ENCODE data around the gene EPO. TPM values are rescaled to one million over a fixed set of nuclear protein-coding genes. Genes with fewer than 3 reads are reported as not detected.
A peak's percentile ranks its signal among the peaks of the same experiment; 100 is the strongest.

The EPO gene
- total and polyA plus RNA-seq, 2 of the 8 experiments (the other 6 are each of a cell fraction or from before 2014, with no cell fraction given): 0.42 to 0.95 TPM

GRCh38 chr7:100694098-100694745 lies 26.0 kb upstream of the EPO start, which contains the start of gene GIGYF1:
TSS of gene GIGYF1 (minus strand) at chr7:100694250. CDS start at chr7:100688238, 6,012 bp downstream.
- CTCF ChIA-PET (ENCODE audit: partially characterized antibody): interaction anchor here (0.6 to 20.7 kb wide), 6 partner anchors 14 to 91 kb away, joined by 3 to 254 read pairs (median 52); partner anchors contain the start of genes MOSPD3, PCOLCE and POP7
- H2BK12ac ChIP-seq (ENCODE audit: low read depth, low read length): peak within 1 kb of the TSS; percentile 45
- H3K27ac ChIP-seq (ENCODE audit: low read depth, low read length): peak within 1 kb of the TSS; percentile 85
- peak within 1 kb of the TSS; percentile 19; the same call in 1 of the 2 replicates for H2BK15ac ChIP-seq (ENCODE audit: low read length)
- H3K56ac ChIP-seq (replicated peaks; ENCODE audit: insufficient read length, low read depth, low read length): peak within 1 kb of the TSS; percentile 28
- no peaks in the 10 kb centered on the region for H3K27me3 ChIP-seq (replicated peaks in 1 of 4; ENCODE audit: control insufficient read depth in 3 of 4, extremely low read depth in 1 of 4, insufficient read depth in 3 of 4, low read length in 3 of 4)
- H2BK5ac ChIP-seq (ENCODE audit: low read depth, low read length): peak within 1 kb of the TSS; percentile 83
- H4K5ac ChIP-seq (ENCODE audit: insufficient read length, low read depth, low read length): peak within 1 kb of the TSS; percentile 38
- peak within 1 kb of the TSS; percentile 87 for H3K18ac ChIP-seq (ENCODE audit: extremely low read depth, low read length)
- peak within 1 kb of the TSS; percentile 83 to 88 for H3K4me2 ChIP-seq (ENCODE audit: insufficient read depth in 1 of 2, low read depth in 2 of 2, low read length in 2 of 2)
- peak within 1 kb of the TSS; percentile 49 for H3K4ac ChIP-seq (replicated peaks; ENCODE audit: insufficient read length, low read depth, low read length)
- peak within 1 kb of the TSS; percentile 81 for H4K8ac ChIP-seq (ENCODE audit: extremely low read depth, insufficient read depth, low read length)
- peaks cover 0 to 4% (median 0%) of the 10 kb centered on the region in 4 experiments; a peak in 2 of 8 replicates for H3K36me3 ChIP-seq (ENCODE audit: control insufficient read depth in 2 of 4, insufficient read depth in 4 of 4, low read length in 3 of 4)
- peaks cover 20 to 25% of the 10 kb centered on the region in 2 experiments for H4K20me1 ChIP-seq (replicated peaks in 1 of 2; ENCODE audit: control insufficient read depth in 1 of 2, insufficient read depth in 2 of 2, low read length in 2 of 2)
- H3K14ac ChIP-seq (ENCODE audit: insufficient read length): no peak within 1 kb of the TSS
- no peak within 1 kb of the TSS for H2AFZ ChIP-seq (ENCODE audit: low read length)
- peaks cover 6 to 20% (median 12%) of the 10 kb centered on the region in 4 experiments for H3K4me1 ChIP-seq (replicated peaks in 1 of 4; ENCODE audit: control insufficient read depth in 3 of 4, insufficient read depth in 4 of 4, low read length in 3 of 4)
- DNase-seq (ENCODE audit: low read depth in 1 of 2, low spot score in 2 of 2) (peak in 1 of 2 experiments; percentile 77), FAIRE-seq (no peak)
- 0% methylated on average over 1 of the region's 102 CpGs; no CpG with 5 or more reads in 1 of the 2 experiments for WGBS, 2 experiments (ENCODE audit: extremely low coverage in 1 of 2, insufficient coverage in 1 of 2, insufficient read length in 1 of 2, insufficient replicate concordance in 2 of 2, low coverage in 1 of 2, low lambda C conversion rate in 2 of 2, missing lambda C conversion rate in 1 of 2)
- peak within 1 kb of the TSS; percentile 83 to 98 (median 90) for H3K9ac ChIP-seq (replicated peaks in 1 of 4; ENCODE audit: extremely low read depth in 1 of 4, low read depth in 3 of 4, low read length in 3 of 4)
- no peaks in the 10 kb centered on the region for H3K9me3 ChIP-seq (ENCODE audit: insufficient read depth in 2 of 2, low read depth in 1 of 2, low read length in 1 of 2)
- peaks cover 19 to 44% of the 10 kb centered on the region in 2 experiments for H3K79me2 ChIP-seq (ENCODE audit: control insufficient read depth in 1 of 2, insufficient read depth in 2 of 2, low read length in 2 of 2)
- H2BK20ac ChIP-seq (ENCODE audit: low read length): peak within 1 kb of the TSS; percentile 98; the same call in 1 of the 2 replicates
- peak within 1 kb of the TSS; percentile 76 for H4K91ac ChIP-seq (replicated peaks; ENCODE audit: insufficient read length, low read length)
- peaks cover 6% of the 10 kb centered on the region for H3K79me1 ChIP-seq (ENCODE audit: low read depth, low read length)
- peak within 1 kb of the TSS; percentile 66 for H2BK120ac ChIP-seq (replicated peaks; ENCODE audit: low read depth, low read length)
- no peak within 1 kb of the TSS for H3K23ac ChIP-seq (ENCODE audit: insufficient read length)
- POLR2A ChIA-PET (ENCODE audit: partially characterized antibody): interaction anchor here (1.0 to 14.3 kb wide), 7 partner anchors 11 to 89 kb away, joined by 3 to 257 read pairs (median 5); partner anchors contain the start of genes EPO, MOSPD3 and POP7
- H3K23me2 ChIP-seq (ENCODE audit: low read depth, low read length): peaks cover 15% of the 10 kb centered on the region
- peak within 1 kb of the TSS; percentile 98 for H2AK5ac ChIP-seq (ENCODE audit: low read depth, low read length)
- peak within 1 kb of the TSS; percentile 82 to 95 (median 90) for H3K4me3 ChIP-seq (ENCODE audit: extremely low read depth in 1 of 4, insufficient read depth in 2 of 4, low read depth in 3 of 4, low read length in 4 of 4)
- TF ChIP-seq CREB1 (IDR thresholded peaks at IDR 0.05): no peak
- TF ChIP-seq MAX (IDR thresholded peaks at IDR 0.05): peak; percentile 87
- TF ChIP-seq JUND (IDR thresholded peaks at IDR 0.05; ENCODE audit: low read length): no peak
- peak in 1 of 2 experiments; percentile 47; a peak in 1 of 3 replicates for TF ChIP-seq EP300 (IDR thresholded peaks at IDR 0.05; ENCODE audit: borderline replicate concordance in 1 of 2, low read depth in 2 of 2, low read length in 2 of 2)
- TF ChIP-seq ATF3 (IDR thresholded peaks at IDR 0.05; ENCODE audit: insufficient read depth, low read depth, low read length): peak; percentile 79
- no peak for TF ChIP-seq RBBP5 (IDR thresholded peaks at IDR 0.05; ENCODE audit: borderline replicate concordance, low read depth, low read length)
- TF ChIP-seq E2F6 (IDR thresholded peaks at IDR 0.05): peak; percentile 93
- TF ChIP-seq FOSL1 (IDR thresholded peaks at IDR 0.05; ENCODE audit: insufficient read depth, low read depth, low read length): no peak
- no peak for TF ChIP-seq EZH2 (IDR thresholded peaks at IDR 0.05; ENCODE audit: low read depth, low read length, severe bottlenecking)
- 0 out of 3 replicates have a peak, but pooled peaks of 1 of the 2 experiments have one; percentile 41 for TF ChIP-seq POLR2A (IDR thresholded peaks at IDR 0.05; ENCODE audit: control extremely low read depth in 1 of 2, low read depth in 2 of 2, low read length in 2 of 2)

Measured in H1 (cell line).